GM21526 (cell line): ENCODE results near the gene NEURL3.

Experiments used
- ATAC-seq: cut with Tn5 transposase; IDR thresholded peaks from one replicate; pipeline ENCODE4 v1.9.1; 2021; ENCODE audit warnings: moderate library complexity; ENCODE audit not compliant: unreplicated experiment, low FRiP score

The NEURL3 gene

GRCh38 chr2:96540136-96540535, 35.0 kb upstream of the NEURL3 start:
- no peak for ATAC-seq

DNA sequence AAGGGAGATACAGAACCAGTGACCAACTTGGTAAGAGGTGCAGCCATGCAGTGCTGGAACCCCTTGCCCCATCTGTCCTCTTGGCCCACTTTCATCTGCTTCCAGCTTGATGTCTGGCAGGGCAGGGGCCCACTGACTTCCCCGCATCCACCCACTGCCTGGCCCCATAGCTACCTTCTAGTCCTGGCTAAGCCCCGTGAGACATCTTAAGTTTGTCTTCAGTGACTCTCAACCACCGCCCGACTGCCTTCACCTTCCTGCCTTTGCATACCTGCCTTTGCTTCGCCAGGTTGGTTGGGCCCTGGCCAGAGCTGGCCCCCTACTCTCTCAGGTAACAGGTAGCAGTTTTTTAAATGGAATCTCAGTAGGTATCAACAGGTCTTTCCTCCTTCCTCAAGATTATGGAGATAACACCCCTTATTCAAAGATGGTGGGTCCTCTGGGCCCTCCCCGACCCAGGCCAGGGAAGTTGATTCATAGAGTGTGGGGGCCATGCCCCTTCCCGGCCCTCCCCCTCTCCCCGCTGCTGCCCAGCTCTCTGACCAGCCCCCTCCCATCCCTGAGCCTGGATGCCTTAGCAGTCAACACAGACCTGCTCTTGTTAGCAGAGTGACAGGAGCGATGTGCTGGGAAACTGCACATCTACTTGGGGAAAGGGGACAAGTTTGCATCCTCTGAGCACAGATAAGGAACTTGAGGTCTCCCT, 34.2 kb upstream of the NEURL3 start:
- no peak for ATAC-seq

GRCh38 chr2:96538487-96539214, 33.5 kb upstream of the NEURL3 start:
- ATAC-seq, result no peak

DNA sequence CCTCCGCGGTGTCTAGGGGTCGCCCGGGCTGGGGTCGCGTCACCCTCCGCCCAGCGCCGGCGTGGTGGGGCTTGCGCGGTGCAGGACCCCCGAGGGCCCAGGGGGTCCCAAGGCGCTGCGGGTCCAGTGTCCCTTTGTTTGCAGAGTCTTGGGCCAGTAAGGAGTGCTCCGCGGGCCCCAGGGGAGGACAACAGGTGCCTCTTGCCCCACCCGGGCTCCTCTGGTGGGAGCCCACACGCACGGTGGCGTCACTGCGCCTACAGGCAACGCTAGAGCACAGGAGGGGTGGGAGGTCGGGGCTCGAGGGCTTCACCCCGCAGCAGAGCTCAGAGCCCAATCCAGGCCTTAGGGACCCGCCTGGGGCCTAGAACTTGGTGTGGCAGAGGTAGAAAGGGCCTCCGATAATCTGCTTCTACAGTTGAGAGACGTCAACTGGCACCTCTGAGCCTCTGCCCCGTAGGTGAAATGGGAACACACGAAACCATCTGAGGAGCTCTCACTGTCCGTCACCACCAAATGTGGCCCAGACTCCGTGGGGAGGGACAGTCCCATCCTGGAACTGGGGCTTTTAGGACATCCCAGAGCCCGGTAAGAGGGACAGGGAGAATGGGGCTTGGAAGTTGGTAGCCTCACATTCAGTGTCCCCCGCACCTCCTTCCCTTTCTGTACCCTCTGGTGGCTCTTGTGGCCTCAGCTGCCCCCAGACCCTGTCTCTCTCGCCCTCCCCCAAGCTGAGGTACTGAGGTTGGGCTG, 32.8 kb upstream of the NEURL3 start:
- ATAC-seq, result no peak

DNA sequence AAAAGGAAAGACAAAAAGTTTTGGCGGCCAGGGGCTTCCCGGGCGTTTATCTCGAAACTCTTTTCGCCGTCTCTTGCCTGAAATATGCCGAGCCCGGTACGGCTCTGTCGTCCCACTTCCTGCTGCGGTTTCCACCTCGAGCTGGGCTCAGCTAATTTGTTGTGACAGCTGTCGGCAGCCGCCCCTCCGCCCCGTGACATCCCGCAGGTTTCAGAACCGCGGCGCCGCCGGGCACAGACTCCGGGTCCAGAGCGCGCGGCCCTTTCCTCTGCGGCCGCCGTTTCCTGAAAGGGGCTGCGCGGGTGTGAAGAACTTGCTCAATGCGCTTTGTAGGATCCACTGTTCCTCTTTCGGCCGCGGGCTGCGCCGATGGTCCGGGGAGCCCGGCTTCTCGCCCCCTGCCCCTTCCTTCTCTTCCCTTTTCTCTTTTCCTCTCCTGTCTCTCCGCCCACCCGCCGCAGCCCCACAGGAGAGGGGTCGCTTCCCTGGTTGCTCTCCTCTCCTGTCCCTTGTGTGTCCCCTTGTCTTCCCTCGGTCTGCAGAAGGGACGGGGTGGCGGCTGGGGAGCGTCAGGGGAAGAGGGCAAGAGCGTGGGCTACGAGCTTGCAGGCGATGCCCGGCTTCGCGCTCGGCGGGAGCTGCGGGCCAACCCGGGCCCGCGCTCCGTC, 32.0 kb upstream of the NEURL3 start:
- peak; percentile 48 for ATAC-seq

- ATAC-seq, result peak; percentile 51
Measured at GRCh38 chr2:96536445-96537065, 31.4 kb upstream of the NEURL3 start, which contains the start of gene ARID5A. ARID5A (plus strand) TSS chr2:96536752; CDS start chr2:96536827, 75 bp downstream.

DNA sequence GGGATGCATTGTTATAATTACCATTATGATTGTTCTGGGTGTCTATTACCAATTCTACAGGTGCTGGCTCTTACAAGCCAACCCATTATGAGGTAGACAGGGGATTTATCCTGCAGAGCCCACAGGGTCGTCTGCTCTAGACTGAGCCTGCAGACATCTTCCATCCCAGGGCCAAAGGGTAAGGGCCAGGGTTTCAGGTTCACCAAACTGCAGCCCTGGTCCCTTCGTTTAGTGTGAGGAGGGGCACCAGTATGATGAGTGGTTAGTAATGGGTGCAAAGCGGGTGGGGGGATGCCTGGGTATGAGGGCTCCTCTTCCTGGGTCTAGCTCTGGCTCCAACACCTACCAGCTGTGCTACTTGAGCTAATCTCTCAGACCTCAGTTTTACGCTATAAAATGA, 30.2 kb upstream of the NEURL3 start:
- no peak for ATAC-seq

- no peak for ATAC-seq
Measured at GRCh38 chr2:96534701-96535181, 29.6 kb upstream of the NEURL3 start.

- ATAC-seq, result no peak
Measured at GRCh38 chr2:96534141-96534540, 29.0 kb upstream of the NEURL3 start.

DNA sequence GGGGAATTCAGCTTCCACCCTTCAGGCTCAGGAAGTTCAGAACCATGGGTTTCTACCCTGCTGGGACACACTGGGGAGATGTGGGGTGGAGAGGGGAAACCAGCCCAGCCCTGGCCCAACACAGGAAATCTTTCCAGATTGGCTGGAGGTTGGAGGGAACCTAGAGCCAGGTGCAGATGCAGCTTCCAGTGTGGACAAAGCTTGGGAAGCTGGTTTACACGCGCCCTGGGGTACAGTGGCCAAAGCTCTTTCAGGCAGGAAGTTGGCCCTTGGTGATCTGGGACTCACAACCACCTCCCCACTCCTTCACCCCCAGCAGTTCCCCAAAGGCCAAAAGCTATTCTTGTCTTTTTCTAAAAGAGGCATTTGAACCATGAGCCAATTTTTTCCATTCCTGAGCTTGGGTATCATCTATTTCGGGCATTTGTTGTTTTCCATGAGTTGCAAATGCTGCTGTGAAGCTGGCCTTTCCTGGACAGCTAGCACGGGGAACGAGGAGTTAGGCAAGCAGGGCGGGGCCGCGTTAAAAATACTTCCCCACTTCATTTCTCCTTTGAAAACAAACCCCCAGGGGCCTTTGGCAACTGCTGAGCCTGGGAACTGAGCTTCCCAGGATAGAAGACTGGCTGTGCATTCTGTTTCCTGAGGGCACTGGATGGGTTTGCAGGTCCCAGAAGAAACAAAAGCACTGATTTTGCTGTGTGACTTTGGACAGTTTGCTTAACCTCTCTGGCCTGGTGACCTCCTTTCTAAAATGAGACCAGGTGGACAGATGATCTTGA, 28.3 kb upstream of the NEURL3 start:
- no peak for ATAC-seq

GRCh38 chr2:96532641-96533291, 27.6 kb upstream of the NEURL3 start:
- ATAC-seq, result no peak

DNA sequence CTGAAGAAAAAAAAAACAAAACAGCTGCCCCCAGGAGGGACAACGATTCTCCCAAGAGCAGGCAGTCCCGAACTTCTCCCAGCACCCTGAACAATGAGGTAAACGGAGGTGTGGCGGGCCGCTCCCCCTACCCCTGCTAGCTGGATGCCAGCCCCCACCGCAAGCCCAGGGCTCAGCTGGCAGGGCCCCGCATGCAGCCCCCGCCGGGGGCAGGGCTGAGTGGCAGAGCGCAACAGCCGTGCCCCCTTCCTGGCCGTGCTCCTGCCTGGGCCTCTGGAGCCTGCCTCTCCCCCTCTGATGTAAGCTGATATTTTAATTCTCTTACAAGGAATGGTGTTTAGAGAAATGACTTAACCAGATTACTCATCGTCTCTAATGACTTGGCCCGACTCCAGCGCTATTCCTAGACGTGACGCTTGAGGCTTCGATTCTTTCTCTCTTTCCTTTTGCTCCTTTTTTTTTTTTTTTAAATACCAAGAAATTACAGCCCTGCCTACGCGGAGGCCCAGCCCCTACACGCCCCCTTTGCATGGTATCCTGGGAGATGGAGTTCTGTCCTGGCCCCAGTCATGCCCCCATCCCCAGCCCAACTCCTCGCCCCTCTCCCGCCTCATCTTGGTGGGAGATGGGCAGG, 26.8 kb upstream of the NEURL3 start:
- ATAC-seq, result no peak

DNA sequence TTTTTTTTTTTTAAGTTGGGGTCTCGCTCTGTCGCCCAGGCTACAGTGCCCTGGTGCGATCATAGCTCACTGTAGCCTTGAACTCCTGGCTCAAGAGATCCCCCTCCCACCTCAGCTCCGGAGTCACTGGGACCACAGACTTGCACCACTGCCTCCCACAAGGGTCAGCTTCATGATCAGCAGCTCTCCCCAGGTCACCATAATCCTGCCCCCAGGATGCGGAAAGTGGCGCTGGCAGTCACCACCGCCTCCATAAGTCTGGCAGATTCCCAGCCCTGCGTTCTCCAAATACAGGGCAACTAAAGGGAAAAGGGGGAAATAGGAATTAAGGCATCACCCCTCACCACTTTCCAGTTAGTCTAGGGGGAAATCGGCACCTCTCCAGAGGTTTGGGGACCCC, 26.2 kb upstream of the NEURL3 start:
- ATAC-seq, result no peak

- ATAC-seq, result no peak
Measured at GRCh38 chr2:96530474-96531357, 25.6 kb upstream of the NEURL3 start.

- ATAC-seq, result no peak
Measured at GRCh38 chr2:96530144-96530430, 24.9 kb upstream of the NEURL3 start.

DNA sequence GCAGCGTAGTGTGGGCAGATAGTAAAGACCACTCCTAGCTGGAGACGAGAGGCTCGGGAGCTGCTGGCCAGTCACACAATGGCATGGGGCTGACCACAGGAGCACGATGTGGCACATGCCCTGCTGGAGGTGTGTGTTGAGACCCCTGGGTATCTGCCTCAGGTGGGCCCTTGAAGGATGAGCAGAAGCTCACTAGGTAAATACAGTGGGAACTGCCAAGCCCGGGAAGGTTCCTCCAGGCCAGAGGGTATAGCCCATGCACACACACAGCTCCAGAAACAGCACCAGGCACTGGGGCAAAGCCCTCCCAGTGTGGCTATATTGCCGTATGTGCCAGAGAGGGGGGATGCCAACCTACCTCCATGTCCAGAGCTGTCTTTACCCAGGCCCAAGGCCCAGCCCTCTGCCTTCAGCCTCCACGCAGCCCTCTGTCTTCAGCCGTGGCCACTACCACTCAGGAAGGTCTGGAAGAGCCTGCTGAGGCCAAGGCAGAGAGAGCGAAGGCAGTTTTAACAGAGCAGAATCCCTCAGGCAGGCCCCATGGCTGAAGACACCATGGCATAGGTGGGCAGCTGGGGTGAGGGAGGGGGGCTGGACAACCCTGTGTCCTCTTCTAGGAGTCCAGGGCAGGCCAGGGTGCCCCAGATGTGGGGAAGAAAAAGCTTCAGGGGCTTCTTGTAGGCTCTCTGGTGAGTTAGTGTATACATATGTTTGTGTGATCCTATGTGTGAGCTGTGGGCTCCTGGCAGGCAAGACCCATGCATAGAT, 24.4 kb upstream of the NEURL3 start:
- no peak for ATAC-seq
